Nephron progenitor cell (in vitro differentiated cells): ENCODE results near the gene RIPK4.

Experiments
- DNase-seq: peaks from one replicate; pipeline ENCODE4 v3.0.0; 2021
- H3K27ac Mint-ChIP-seq: 2 replicates; pipeline ENCODE4 v1.8.0; 2021; ENCODE audit warnings: mild to moderate bottlenecking, moderate library complexity, mixed read lengths
- H3K27me3 Mint-ChIP-seq: 2 replicates; pipeline ENCODE4 v1.8.0; 2021; ENCODE audit warnings: mild to moderate bottlenecking, low read depth, mixed read lengths; ENCODE audit not compliant: poor library complexity
- H3K36me3 Mint-ChIP-seq: 2 replicates; pipeline ENCODE4 v1.8.0; 2021; ENCODE audit warnings: low read depth, mixed read lengths
- H3K4me1 Mint-ChIP-seq: 2 replicates; pipeline ENCODE4 v1.8.0; 2021; ENCODE audit warnings: mixed read lengths
- H3K4me3 Mint-ChIP-seq: 2 replicates; pipeline ENCODE4 v1.8.0; 2021; ENCODE audit warnings: mild to moderate bottlenecking, moderate library complexity, mixed read lengths
- H3K9me3 Mint-ChIP-seq: 2 replicates; pipeline ENCODE4 v1.8.0; 2021; ENCODE audit warnings: mild to moderate bottlenecking, moderate library complexity, mixed read lengths
- CTCF ChIP-seq: fragments of 200-600 bp; sonication (generic); IDR thresholded peaks from 2 replicates; pipeline ENCODE4 v1.5.0; 2021; ENCODE audit warnings: antibody characterized with exemption

RIPK4 gene

GRCh38 chr21:41763398-41763931 lies 3.4 kb downstream of the RIPK4 start:
- no peak for DNase-seq
- no peaks in the 10 kb centered on the region for H3K9me3 Mint-ChIP-seq
- peaks cover 85% of the 10 kb centered on the region for H3K27me3 Mint-ChIP-seq
- peaks cover 63% of the 10 kb centered on the region for H3K4me1 Mint-ChIP-seq
- H3K27ac Mint-ChIP-seq, result no peak overlapping the region
- no peak for TF ChIP-seq CTCF
- no peaks in the 10 kb centered on the region for H3K36me3 Mint-ChIP-seq
- peak overlapping the region; percentile 70 for H3K4me3 Mint-ChIP-seq

- DNase-seq, result no peak
- TF ChIP-seq CTCF, result no peak
- peaks cover 56% of the 10 kb centered on the region for H3K4me1 Mint-ChIP-seq
- H3K36me3 Mint-ChIP-seq, result no peaks in the 10 kb centered on the region
- H3K27me3 Mint-ChIP-seq, result peaks cover 78% of the 10 kb centered on the region
- no peak overlapping the region for H3K27ac Mint-ChIP-seq
- H3K9me3 Mint-ChIP-seq, result no peaks in the 10 kb centered on the region
- peak overlapping the region; percentile 80 for H3K4me3 Mint-ChIP-seq
These were observed 4.1 kb downstream of the RIPK4 start for GRCh38 chr21:41762753-41763152.

- H3K27ac Mint-ChIP-seq, result no peak overlapping the region
- H3K36me3 Mint-ChIP-seq, result no peaks in the 10 kb centered on the region
- peak overlapping the region; percentile 80 for H3K4me3 Mint-ChIP-seq
- DNase-seq, result peak; percentile 54
- H3K9me3 Mint-ChIP-seq, result no peaks in the 10 kb centered on the region
- peaks cover 49% of the 10 kb centered on the region for H3K4me1 Mint-ChIP-seq
- H3K27me3 Mint-ChIP-seq, result peaks cover 72% of the 10 kb centered on the region
- TF ChIP-seq CTCF, result no peak
These were observed 4.8 kb downstream of the RIPK4 start for GRCh38 chr21:41761934-41762635.

- no peak for TF ChIP-seq CTCF
- no peaks in the 10 kb centered on the region for H3K36me3 Mint-ChIP-seq
- H3K4me3 Mint-ChIP-seq, result peak overlapping the region; percentile 80
- H3K27ac Mint-ChIP-seq, result no peak overlapping the region
- no peak for DNase-seq
- no peaks in the 10 kb centered on the region for H3K9me3 Mint-ChIP-seq
- H3K27me3 Mint-ChIP-seq, result peaks cover 68% of the 10 kb centered on the region
- H3K4me1 Mint-ChIP-seq, result peaks cover 48% of the 10 kb centered on the region
These were observed 5.5 kb downstream of the RIPK4 start for GRCh38 chr21:41761211-41761933.

- H3K36me3 Mint-ChIP-seq, result no peaks in the 10 kb centered on the region
- peaks cover 42% of the 10 kb centered on the region for H3K4me1 Mint-ChIP-seq
- TF ChIP-seq CTCF, result no peak
- no peak for DNase-seq
- H3K27me3 Mint-ChIP-seq, result peaks cover 60% of the 10 kb centered on the region
- H3K27ac Mint-ChIP-seq, result no peak overlapping the region
- no peaks in the 10 kb centered on the region for H3K9me3 Mint-ChIP-seq
- H3K4me3 Mint-ChIP-seq, result peak overlapping the region; percentile 34
These were observed 6.4 kb downstream of the RIPK4 start for GRCh38 chr21:41760411-41760810.
